Motor neuron (in vitro differentiated cells): ENCODE data around the gene SPAG17. TPM values are rescaled to one million over a fixed set of nuclear protein-coding genes. Genes with fewer than 3 reads are reported as not detected.
A peak's percentile ranks its signal among the peaks of the same experiment; 100 is the strongest.

Experiments
- ATAC-seq, 8 experiments: fragments of 200-7000 bp; cut with Tn5 transposase; replicated peaks in 6 of 8; 2 replicates each; pipeline ENCODE4 v1.8.0; 2021; ENCODE audit warnings: mild to moderate bottlenecking in 8 of 8, moderate library complexity in 8 of 8
- H3K27ac ChIP-seq, 2 donors: fragments of 250-450 bp; sonication (Bioruptor Pico); 2 replicates each; pipeline ENCODE4 v1.9.0; 2021; ENCODE audit warnings: antibody characterized with exemption in 2 of 2, mild to moderate bottlenecking in 2 of 2, moderate library complexity in 1 of 2
- H3K4me1 ChIP-seq, 2 donors: fragments of 250-450 bp; sonication (Bioruptor Pico); replicated peaks in 1 of 2; 2 replicates each; pipeline ENCODE4 v1.6.1; 2021; ENCODE audit warnings: antibody characterized with exemption in 2 of 2, mild to moderate bottlenecking in 2 of 2, moderate library complexity in 1 of 2
- H3K4me3 ChIP-seq, 5 donors: fragments of 250-450 bp; sonication (Bioruptor Pico); 2 replicates each; pipeline ENCODE4 v1.9.0; 2021; ENCODE audit warnings: antibody characterized with exemption in 5 of 5, mild to moderate bottlenecking in 5 of 5, moderate library complexity in 4 of 5
- WGBS, 10 experiments: fragments of 450-650 bp; shearing (Covaris generic); methylation state at CpG; one replicate each; pipeline ENCODE4 v1.0.0; 2022; 5-methylcytosine and 5-hydroxymethylcytosine counted together
- in situ Hi-C, 9 experiments: fragments of 400-800 bp; cut with MboI; loops; one replicate each; pipeline ENCODE4 v1.15.0; 2021; ENCODE audit warnings: low sequenced_read_pairs in 9 of 9, low pct_unique_long_range_greater_than_20kb in 2 of 9; ENCODE audit not compliant: unreplicated experiment in 9 of 9
- total RNA-seq, 8 experiments: library from RNA; unstranded; fragments of 300-600 nt; gene quantifications; 2 replicates each; pipeline versions ENCODE4 v1.2.3 to v1.2.4, GENCODE V29; 2022

SPAG17 gene
- total RNA-seq, 8 experiments from 2014 or later: 1.5 to 236 (median 8.6) TPM

- peak in 1 of 8 experiments; percentile 39 for ATAC-seq
- in situ Hi-C loops: loop anchor here in 6 of 9 experiments (10.0 to 25.0 kb wide), 4 partner anchors 557 to 857 kb away; partner anchors contain the start of gene TBX15 (in 3 of the 6)
- Histone ChIP-seq H3K4me1 (no peaks in the 10 kb centered on the region), H3K4me3 (no peak overlapping the region), H3K27ac (no peak overlapping the region)
- WGBS, 10 experiments: 29 to 100% (median 94%) methylated on average over 1 of the region's 1 CpG; no CpG with 5 or more reads in 2 of the 10 experiments
Observed at GRCh38 chr1:118155106-118155505, 29.9 kb downstream of the SPAG17 start.

GRCh38 chr1:118154220-118154619, 30.8 kb downstream of the SPAG17 start:
- peak; percentile 20 to 72 (median 48) for ATAC-seq
- H3K4me1 ChIP-seq: no peaks in the 10 kb centered on the region
- in situ Hi-C loops: loop anchor here in 6 of 9 experiments (10.0 to 25.0 kb wide), 4 partner anchors 558 to 858 kb away; partner anchors contain the start of gene TBX15 (in 3 of the 6)
- WGBS, 10 experiments: 89 to 100% (median 100%) methylated on average over 1 of the region's 1 CpG; no CpG with 5 or more reads in 3 of the 10 experiments
- no peak overlapping the region for H3K4me3 ChIP-seq
- no peak overlapping the region for H3K27ac ChIP-seq

- ATAC-seq: peak in 5 of 8 experiments; percentile 22 to 53 (median 36)
- WGBS, 10 experiments: 0 to 2% (median 0%) methylated on average over 4 to 6 of the region's 6 CpGs; no CpG with 5 or more reads in 1 of the 10 experiments
- in situ Hi-C loops: loop anchor here in 6 of 9 experiments (10.0 to 25.0 kb wide), 4 partner anchors 561 to 861 kb away; partner anchors contain the start of gene TBX15 (in 3 of the 6)
- no peak overlapping the region for H3K4me3 ChIP-seq
- H3K27ac ChIP-seq: no peak overlapping the region
- H3K4me1 ChIP-seq: no peaks in the 10 kb centered on the region
Observed at GRCh38 chr1:118151312-118151937, 33.6 kb downstream of the SPAG17 start.

GRCh38 chr1:118149799-118150198, 35.2 kb downstream of the SPAG17 start:
- in situ Hi-C loops: loop anchor here in 6 of 9 experiments (10.0 to 25.0 kb wide), 4 partner anchors 563 to 863 kb away; partner anchors contain the start of gene TBX15 (in 3 of the 6)
- no peak overlapping the region for H3K4me3 ChIP-seq
- 62 to 95% (median 87%) methylated on average over 3 to 8 of the region's 8 CpGs; no CpG with 5 or more reads in 1 of the 10 experiments for WGBS, 10 experiments
- H3K4me1 ChIP-seq: no peaks in the 10 kb centered on the region
- no peak for ATAC-seq
- no peak overlapping the region for H3K27ac ChIP-seq

GRCh38 chr1:118148034-118148433, 37.0 kb downstream of the SPAG17 start:
- H3K27ac ChIP-seq: no peak overlapping the region
- no peaks in the 10 kb centered on the region for H3K4me1 ChIP-seq
- in situ Hi-C loops: no loop called here
- no peak overlapping the region for H3K4me3 ChIP-seq
- ATAC-seq: no peak
- WGBS, 10 experiments: 59 to 100% (median 88%) methylated on average over 2 to 7 of the region's 7 CpGs

- in situ Hi-C loops: no loop called here
- 0 to 100% (median 66%) methylated on average over 1 of the region's 1 CpG; no CpG with 5 or more reads in 2 of the 10 experiments for WGBS, 10 experiments
- peak in 5 of 8 experiments; percentile 24 to 70 (median 32) for ATAC-seq
- Histone ChIP-seq H3K4me3 (no peak overlapping the region), H3K4me1 (no peaks in the 10 kb centered on the region), H3K27ac (no peak overlapping the region)
Observed at GRCh38 chr1:118147522-118147921, 37.5 kb downstream of the SPAG17 start.

GRCh38 chr1:118145721-118146120, 39.3 kb downstream of the SPAG17 start:
- Histone ChIP-seq H3K4me1 (no peaks in the 10 kb centered on the region), H3K27ac (no peak overlapping the region), H3K4me3 (no peak overlapping the region)
- no peak for ATAC-seq
- 83 to 100% (median 99%) methylated on average over 1 to 2 of the region's 2 CpGs for WGBS, 10 experiments
- in situ Hi-C loops: no loop called here

GRCh38 chr1:118144684-118145083, 40.3 kb downstream of the SPAG17 start:
- 22 to 91% (median 84%) methylated on average over 4 to 7 of the region's 7 CpGs; no CpG with 5 or more reads in 1 of the 10 experiments for WGBS, 10 experiments
- no peak for ATAC-seq
- Histone ChIP-seq H3K4me3 (no peak overlapping the region), H3K4me1 (no peaks in the 10 kb centered on the region), H3K27ac (no peak overlapping the region)
- in situ Hi-C loops: no loop called here

GRCh38 chr1:118143831-118144230, 41.2 kb downstream of the SPAG17 start:
- WGBS, 10 experiments: 0 to 73% (median 60%) methylated on average over 1 to 2 of the region's 2 CpGs; no CpG with 5 or more reads in 3 of the 10 experiments
- in situ Hi-C loops: no loop called here
- Histone ChIP-seq H3K4me3 (no peak overlapping the region), H3K27ac (no peak overlapping the region), H3K4me1 (no peaks in the 10 kb centered on the region)
- peak in 3 of 8 experiments; percentile 30 to 63 (median 44) for ATAC-seq

- Histone ChIP-seq H3K27ac (no peak overlapping the region), H3K4me1 (no peaks in the 10 kb centered on the region), H3K4me3 (no peak overlapping the region)
- in situ Hi-C loops: no loop called here
- ATAC-seq: no peak
- 17 to 86% (median 83%) methylated on average over 1 of the region's 1 CpG; no CpG with 5 or more reads in 4 of the 10 experiments for WGBS, 10 experiments
Observed at GRCh38 chr1:118143121-118143520, 41.9 kb downstream of the SPAG17 start.

GRCh38 chr1:118142546-118142945, 42.5 kb downstream of the SPAG17 start:
- Histone ChIP-seq H3K4me1 (no peaks in the 10 kb centered on the region), H3K27ac (no peak overlapping the region), H3K4me3 (no peak overlapping the region)
- WGBS, 10 experiments: 50 to 100% (median 96%) methylated on average over 1 to 3 of the region's 3 CpGs
- in situ Hi-C loops: no loop called here
- no peak for ATAC-seq

- 19 to 100% (median 86%) methylated on average over 1 to 3 of the region's 3 CpGs; no CpG with 5 or more reads in 1 of the 10 experiments for WGBS, 10 experiments
- Histone ChIP-seq H3K4me1 (no peaks in the 10 kb centered on the region), H3K4me3 (no peak overlapping the region), H3K27ac (no peak overlapping the region)
- ATAC-seq: no peak
- in situ Hi-C loops: no loop called here
Observed at GRCh38 chr1:118137900-118138299, 47.1 kb downstream of the SPAG17 start.

- Histone ChIP-seq H3K27ac (no peak overlapping the region), H3K4me3 (no peak overlapping the region), H3K4me1 (no peaks in the 10 kb centered on the region)
- peak; percentile 52 to 92 (median 74) for ATAC-seq
- 0 to 83% (median 63%) methylated on average over 2 to 8 of the region's 8 CpGs for WGBS, 10 experiments
- in situ Hi-C loops: no loop called here
Observed at GRCh38 chr1:118136187-118136941, 48.7 kb downstream of the SPAG17 start.
